Fibroblast of upper back skin (primary cell): ENCODE results near the gene C6orf47.

Experiments used
- DNase-seq: peaks from one replicate; pipeline ENCODE4 v3.0.0-alpha.2; 2013

The C6orf47 gene

GRCh38 chr6:31609519-31610406 is 50.8 kb downstream of the C6orf47 start:
- DNase-seq, result no peak
